ENCODE results near the gene CEP97.

CEP97 gene

GRCh38 chr3:101816215-101817149 is 92.1 kb downstream of the CEP97 start:
- no peak for DNase-seq

- DNase-seq: no peak
These were observed 93.6 kb downstream of the CEP97 start for GRCh38 chr3:101817992-101818391.

GRCh38 chr3:101819649-101820206 is 95.3 kb downstream of the CEP97 start:
- DNase-seq: no peak

All from activated gamma-delta T cell (primary cell).